Measurements from ENCODE around the gene LRRC10B.

Gene LRRC10B

DNA sequence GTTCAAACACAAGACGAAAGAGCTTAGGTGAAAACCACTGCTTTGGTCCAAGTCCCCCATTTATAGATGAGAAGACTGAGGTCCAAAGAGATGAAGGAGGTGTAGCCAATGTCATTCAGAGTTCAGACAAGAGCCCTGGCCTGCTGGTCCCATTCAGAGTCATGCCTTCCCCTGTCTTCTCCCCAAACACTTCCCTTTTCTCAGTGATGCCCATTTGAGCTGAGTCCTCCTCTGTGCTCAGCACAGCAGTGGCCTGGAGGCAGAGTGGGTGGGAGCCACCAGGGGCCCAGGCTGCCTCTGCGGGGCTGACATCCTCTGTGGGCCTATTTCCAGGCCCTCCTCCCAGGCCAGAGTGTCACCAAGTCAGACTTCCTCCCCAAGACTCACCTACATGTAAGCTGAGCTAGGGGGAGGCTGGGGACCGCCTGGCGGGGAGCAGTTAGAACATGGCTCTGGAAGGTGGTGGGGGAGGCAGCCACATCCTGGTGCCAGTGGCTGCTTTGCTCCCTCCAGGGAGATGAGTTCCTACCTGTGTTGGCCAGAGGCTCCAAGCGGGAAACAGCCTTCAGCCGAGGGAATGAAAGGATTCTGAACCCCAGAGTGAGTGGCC lies 22.4 kb upstream of the LRRC10B start:
- Histone ChIP-seq H3K4me1 (ENCODE audit: low read length) (no peaks in the 10 kb centered on the region), H3K9me3 (ENCODE audit: insufficient read depth, low read length) (no peaks in the 10 kb centered on the region), H3K27ac (ENCODE audit: low read length) (no peak overlapping the region), H4K20me1 (ENCODE audit: insufficient read depth, low read length) (no peaks in the 10 kb centered on the region), H3K79me2 (ENCODE audit: low read length) (no peaks in the 10 kb centered on the region), H3K4me2 (ENCODE audit: low read length) (no peak overlapping the region), H3K36me3 (replicated peaks; ENCODE audit: low read depth, low read length) (no peaks in the 10 kb centered on the region), H2AFZ (ENCODE audit: low read depth, low read length) (no peak overlapping the region), H3K4me3 (ENCODE audit: low read length) (no peak overlapping the region), H3K27me3 (ENCODE audit: low read depth, low read length) (no peaks in the 10 kb centered on the region), H3K9ac (ENCODE audit: low read length) (no peak overlapping the region)
- TF ChIP-seq, protein P1, sequence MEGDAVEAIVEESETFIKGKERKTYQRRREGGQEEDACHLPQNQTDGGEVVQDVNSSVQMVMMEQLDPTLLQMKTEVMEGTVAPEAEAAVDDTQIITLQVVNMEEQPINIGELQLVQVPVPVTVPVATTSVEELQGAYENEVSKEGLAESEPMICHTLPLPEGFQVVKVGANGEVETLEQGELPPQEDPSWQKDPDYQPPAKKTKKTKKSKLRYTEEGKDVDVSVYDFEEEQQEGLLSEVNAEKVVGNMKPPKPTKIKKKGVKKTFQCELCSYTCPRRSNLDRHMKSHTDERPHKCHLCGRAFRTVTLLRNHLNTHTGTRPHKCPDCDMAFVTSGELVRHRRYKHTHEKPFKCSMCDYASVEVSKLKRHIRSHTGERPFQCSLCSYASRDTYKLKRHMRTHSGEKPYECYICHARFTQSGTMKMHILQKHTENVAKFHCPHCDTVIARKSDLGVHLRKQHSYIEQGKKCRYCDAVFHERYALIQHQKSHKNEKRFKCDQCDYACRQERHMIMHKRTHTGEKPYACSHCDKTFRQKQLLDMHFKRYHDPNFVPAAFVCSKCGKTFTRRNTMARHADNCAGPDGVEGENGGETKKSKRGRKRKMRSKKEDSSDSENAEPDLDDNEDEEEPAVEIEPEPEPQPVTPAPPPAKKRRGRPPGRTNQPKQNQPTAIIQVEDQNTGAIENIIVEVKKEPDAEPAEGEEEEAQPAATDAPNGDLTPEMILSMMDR (IDR thresholded peaks at IDR 0.05; ENCODE audit: low read depth, low read length): no peak
- TF ChIP-seq EZH2phosphoT487 (IDR thresholded peaks at IDR 0.05; ENCODE audit: low read depth): no peak

DNA sequence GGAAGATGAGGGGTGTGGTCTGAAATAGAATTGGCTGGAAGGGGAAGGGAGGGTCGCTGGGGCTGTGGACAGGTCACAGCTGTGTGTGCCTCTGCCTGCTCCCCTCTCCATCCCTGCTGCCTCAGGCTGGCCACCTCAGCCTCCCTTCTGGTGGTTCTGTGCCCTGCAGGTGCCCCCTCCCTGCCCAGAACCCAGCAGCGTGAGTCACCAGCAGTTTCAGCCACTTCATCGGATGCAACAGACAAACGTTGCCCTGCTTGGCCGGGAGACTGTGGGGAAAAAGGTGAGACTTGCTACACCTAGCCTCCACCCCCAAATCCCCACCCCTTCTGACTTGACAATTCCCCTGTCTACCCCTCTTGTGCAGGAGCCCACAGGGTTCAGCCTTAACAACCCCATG lies 21.8 kb upstream of the LRRC10B start:
- Histone ChIP-seq H3K4me1 (ENCODE audit: low read length) (no peaks in the 10 kb centered on the region), H3K9ac (ENCODE audit: low read length) (no peak overlapping the region), H3K4me3 (ENCODE audit: low read length) (no peak overlapping the region), H3K4me2 (ENCODE audit: low read length) (no peak overlapping the region), H4K20me1 (ENCODE audit: insufficient read depth, low read length) (no peaks in the 10 kb centered on the region), H3K36me3 (replicated peaks; ENCODE audit: low read depth, low read length) (no peaks in the 10 kb centered on the region), H3K27ac (ENCODE audit: low read length) (no peak overlapping the region), H2AFZ (ENCODE audit: low read depth, low read length) (no peak overlapping the region), H3K9me3 (ENCODE audit: insufficient read depth, low read length) (no peaks in the 10 kb centered on the region), H3K79me2 (ENCODE audit: low read length) (no peaks in the 10 kb centered on the region), H3K27me3 (ENCODE audit: low read depth, low read length) (no peaks in the 10 kb centered on the region)
- TF ChIP-seq, protein P1 (IDR thresholded peaks at IDR 0.05; ENCODE audit: low read depth, low read length): no peak
- TF ChIP-seq EZH2phosphoT487 (IDR thresholded peaks at IDR 0.05; ENCODE audit: low read depth): no peak

DNA sequence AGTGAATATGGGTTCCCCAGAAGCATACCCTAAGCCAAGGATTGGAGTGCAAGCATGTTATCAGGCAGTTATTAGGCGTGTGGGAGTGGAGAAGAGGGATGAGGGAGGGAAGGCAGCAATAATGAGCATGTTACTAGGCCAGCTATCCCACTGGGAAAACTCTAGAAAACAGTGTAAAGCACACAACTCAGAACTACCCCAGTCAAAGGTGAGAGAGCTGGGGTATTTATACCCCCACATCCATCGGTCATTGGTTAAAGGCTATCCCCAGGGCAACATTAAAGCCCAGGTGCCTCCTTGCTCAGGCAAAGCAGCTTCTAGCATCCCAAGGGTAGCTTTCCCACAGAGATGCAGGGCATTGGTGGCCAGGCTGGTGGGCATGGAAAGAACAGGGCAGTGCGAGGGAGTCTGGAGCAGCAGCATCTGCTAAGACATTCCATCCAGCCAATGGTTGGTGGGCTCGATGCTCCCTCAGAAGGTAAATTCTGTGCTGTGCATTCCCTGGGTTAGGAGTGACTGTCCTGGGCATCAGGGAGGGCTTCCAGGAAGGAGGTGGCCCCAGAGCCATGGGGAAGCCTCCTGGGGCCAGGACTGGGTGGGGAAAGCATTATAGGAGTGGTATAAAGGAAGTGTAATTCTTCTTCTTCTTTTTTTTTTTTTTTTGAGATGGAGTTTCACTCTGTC lies 21.1 kb upstream of the LRRC10B start:
- Histone ChIP-seq H3K27ac (ENCODE audit: low read length) (no peak overlapping the region), H3K4me1 (ENCODE audit: low read length) (no peaks in the 10 kb centered on the region), H3K79me2 (ENCODE audit: low read length) (no peaks in the 10 kb centered on the region), H3K9me3 (ENCODE audit: insufficient read depth, low read length) (no peaks in the 10 kb centered on the region), H2AFZ (ENCODE audit: low read depth, low read length) (no peak overlapping the region), H3K36me3 (replicated peaks; ENCODE audit: low read depth, low read length) (no peaks in the 10 kb centered on the region), H3K27me3 (ENCODE audit: low read depth, low read length) (no peaks in the 10 kb centered on the region), H3K4me2 (ENCODE audit: low read length) (no peak overlapping the region), H3K4me3 (ENCODE audit: low read length) (no peak overlapping the region), H3K9ac (ENCODE audit: low read length) (no peak overlapping the region), H4K20me1 (ENCODE audit: insufficient read depth, low read length) (no peaks in the 10 kb centered on the region)
- no peak for TF ChIP-seq EZH2phosphoT487 (IDR thresholded peaks at IDR 0.05; ENCODE audit: low read depth)
- TF ChIP-seq, protein P1 (IDR thresholded peaks at IDR 0.05; ENCODE audit: low read depth, low read length): no peak

DNA sequence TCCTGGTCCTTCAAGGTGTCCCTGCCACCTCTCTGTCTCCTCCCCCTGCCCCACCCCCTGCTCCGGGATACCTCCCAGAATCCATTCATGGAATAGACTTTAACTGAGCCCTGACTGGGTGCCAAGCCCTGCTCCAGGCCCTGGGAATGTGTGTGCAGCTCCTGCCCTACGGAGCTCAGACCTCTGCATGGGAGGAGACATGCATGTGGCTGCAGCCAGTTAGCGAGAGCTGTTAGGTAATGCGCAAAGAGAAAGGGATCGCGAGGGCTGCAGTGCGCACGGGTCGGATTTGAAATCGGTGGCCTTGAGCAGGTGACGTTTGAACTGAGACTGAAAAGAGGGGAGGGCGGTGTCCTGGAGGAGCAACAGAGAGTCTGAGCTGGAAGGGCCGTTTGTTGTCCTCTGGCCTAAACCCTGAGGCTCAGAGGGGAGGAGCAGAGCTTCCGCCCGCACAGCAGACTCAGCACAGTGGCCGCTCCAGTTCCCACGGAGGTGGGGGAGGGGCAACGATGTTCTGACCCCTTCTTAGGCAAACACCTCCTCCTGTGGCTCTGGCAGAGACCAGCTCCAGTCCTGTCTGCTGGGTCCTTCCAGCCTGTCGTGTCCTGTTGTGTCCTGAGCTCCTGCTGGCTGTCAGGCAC lies 19.8 kb upstream of the LRRC10B start:
- no peak overlapping the region for H3K9ac ChIP-seq (ENCODE audit: low read length)
- no peaks in the 10 kb centered on the region for H3K36me3 ChIP-seq (replicated peaks; ENCODE audit: low read depth, low read length)
- H3K27ac ChIP-seq (ENCODE audit: low read length): no peak overlapping the region
- H4K20me1 ChIP-seq (ENCODE audit: insufficient read depth, low read length): no peaks in the 10 kb centered on the region
- no peak overlapping the region for H2AFZ ChIP-seq (ENCODE audit: low read depth, low read length)
- H3K4me3 ChIP-seq (ENCODE audit: low read length): no peak overlapping the region
- H3K79me2 ChIP-seq (ENCODE audit: low read length): no peaks in the 10 kb centered on the region
- H3K4me2 ChIP-seq (ENCODE audit: low read length): no peak overlapping the region
- no peaks in the 10 kb centered on the region for H3K27me3 ChIP-seq (ENCODE audit: low read depth, low read length)
- TF ChIP-seq, protein P1 (IDR thresholded peaks at IDR 0.05; ENCODE audit: low read depth, low read length): no peak
- TF ChIP-seq EZH2phosphoT487 (IDR thresholded peaks at IDR 0.05; ENCODE audit: low read depth): no peak
- no peaks in the 10 kb centered on the region for H3K9me3 ChIP-seq (ENCODE audit: insufficient read depth, low read length)
- H3K4me1 ChIP-seq (ENCODE audit: low read length): no peaks in the 10 kb centered on the region

All from OCI-LY3 (cell line).